ENCODE results near the gene ACTN3.

- no peak for TF ChIP-seq EZH2phosphoT487 (IDR thresholded peaks at IDR 0.05; ENCODE audit: borderline replicate concordance, low read length)
- TF ChIP-seq CTCF (conservative IDR thresholded peaks at IDR 0.05; ENCODE audit: low read depth, low read length) = no peak
- no peak for TF ChIP-seq EZH2 (IDR thresholded peaks at IDR 0.05; ENCODE audit: low read length, unreplicated experiment)
Observed at GRCh38 chr11:66561178-66561974, 14.7 kb downstream of the ACTN3 start.

Data from PC-3 (cell line).